Measurements from ENCODE around the gene ZNF502.

GRCh38 chr3:44712455-44713075 is at the start of gene ZNF502:
- TF ChIP-seq POLR2A (IDR thresholded peaks at IDR 0.05): peak in 1 of 2 donors; percentile 33
- TF ChIP-seq CTCF (IDR thresholded peaks at IDR 0.05): peak in 3 of 4 experiments; percentile 56 to 58 (median 56)
- peak; percentile 75 for TF ChIP-seq POLR2AphosphoS5 (IDR thresholded peaks at IDR 0.05)

Data from gastroesophageal sphincter (tissue), 3 donors.